SK-N-SH (cell line): ENCODE results near the gene FLYWCH1. TPM values are rescaled to one million over a fixed set of nuclear protein-coding genes. Genes with fewer than 3 reads are reported as not detected.

Experiments used
- CTCF ChIA-PET: fragments of 300-600, 350-600 bp; formaldehyde crosslinking; extraction: SDS; loops from one replicate; lab custom pipeline; 2021; lab: Yijun Ruan, JAX
- POLR2A ChIA-PET: fragments of 350-600 bp; sonication (Branson Sonifier 250); formaldehyde crosslinking; extraction: SDS; loops from one replicate; lab custom pipeline; 2020; ENCODE audit warnings: antibody characterized with exemption, inconsistent platforms; lab: Yijun Ruan, JAX
- DNase-seq: peaks from one replicate; pipeline ENCODE4 v3.0.0; 2012
- H2AFZ ChIP-seq: fragments of 200-600 bp; sonication (generic); 2 replicates; pipeline ENCODE4 v1.8.1; 2016; ENCODE audit warnings: antibody characterized with exemption, mild to moderate bottlenecking, low read depth
- H3F3A ChIP-seq: fragments of 200-600 bp; sonication (generic); replicated peaks from 2 replicates; pipeline ENCODE3; 2016; ENCODE audit warnings: antibody characterized with exemption, mild to moderate bottlenecking; ENCODE audit not compliant: insufficient read depth
- H3K27ac ChIP-seq, 2 experiments: fragments of 200-500 bp in 1 of 2; fragments of 200-600 bp in 1 of 2; sonication (Bioruptor generic) in 1 of 2; sonication (generic), shearing (Covaris generic) in 1 of 2; 2 replicates each; pipeline versions ENCODE4 v1.5.1 to v1.6.1; 2014 to 2016; ENCODE audit warnings: low read depth in 2 of 2, inconsistent platforms in 1 of 2, low read length in 1 of 2, mild to moderate bottlenecking in 1 of 2, mixed read lengths in 1 of 2
- H3K27me3 ChIP-seq: fragments of 200-600 bp; sonication (generic), shearing (Covaris generic); 2 replicates; pipeline ENCODE4 v1.6.1; 2016; ENCODE audit warnings: mixed run types; ENCODE audit not compliant: insufficient read depth
- H3K36me3 ChIP-seq, 2 experiments: fragments of 200-500 bp in 1 of 2; fragments of 200-600 bp in 1 of 2; sonication (Bioruptor generic) in 1 of 2; sonication (generic) in 1 of 2; replicated peaks in 1 of 2; 2 replicates each; pipeline versions ENCODE3 to v1.5.1; 2014 to 2016; ENCODE audit warnings: low read length in 1 of 2, mild to moderate bottlenecking in 1 of 2; ENCODE audit not compliant: insufficient read depth in 2 of 2, control insufficient read depth in 1 of 2
- H3K4me1 ChIP-seq, 2 experiments: fragments of 200-500 bp in 1 of 2; fragments of 200-600 bp in 1 of 2; sonication (Bioruptor generic) in 1 of 2; sonication (generic), shearing (Covaris generic) in 1 of 2; 2 replicates each; pipeline versions ENCODE4 v1.5.1 to v1.6.1; 2014 to 2016; ENCODE audit warnings: low read depth in 1 of 2, low read length in 1 of 2, mixed run types in 1 of 2; ENCODE audit not compliant: insufficient read depth in 2 of 2, control insufficient read depth in 1 of 2
- H3K4me2 ChIP-seq: fragments of 200-600 bp; sonication (generic), shearing (Covaris generic); 2 replicates; pipeline ENCODE4 v1.6.1; 2017; ENCODE audit warnings: mixed run types
- H3K4me3 ChIP-seq, 2 experiments: fragments of 200-500 bp in 1 of 2; fragments of 200-600 bp in 1 of 2; sonication (Bioruptor generic) in 1 of 2; sonication (generic), shearing (Covaris generic) in 1 of 2; 2 replicates each; pipeline versions ENCODE4 v1.5.1 to v1.8.1; 2014 to 2016; ENCODE audit warnings: low read depth in 2 of 2, inconsistent platforms in 1 of 2, low read length in 1 of 2, mild to moderate bottlenecking in 1 of 2, mixed read lengths in 1 of 2, moderate library complexity in 1 of 2
- H3K79me2 ChIP-seq: fragments of 200-600 bp; sonication (generic); 2 replicates; pipeline ENCODE4 v1.8.1; 2017; ENCODE audit warnings: mild to moderate bottlenecking; ENCODE audit not compliant: insufficient read depth
- H3K9ac ChIP-seq: fragments of 200-600 bp; sonication (generic); 2 replicates; pipeline ENCODE4 v1.6.1; 2017; ENCODE audit warnings: mixed run types
- H3K9me2 ChIP-seq: fragments of 200-600 bp; sonication (generic); 2 replicates; pipeline ENCODE4 v1.6.1; 2017; ENCODE audit warnings: mixed run types
- H3K9me3 ChIP-seq: fragments of 200-600 bp; sonication (generic); 2 replicates; pipeline ENCODE4 v1.6.1; 2017; ENCODE audit warnings: mixed run types, mild to moderate bottlenecking, moderate library complexity
- H4K20me1 ChIP-seq: fragments of 200-600 bp; sonication (generic); 2 replicates; pipeline ENCODE4 v1.6.1; 2017; ENCODE audit warnings: mild to moderate bottlenecking, mixed run types; ENCODE audit not compliant: insufficient read depth
- CHD2 ChIP-seq: fragments of 150-350 bp; IDR thresholded peaks from 2 replicates; pipeline ENCODE4 v1.6.1; 2018; ENCODE audit warnings: low read length; ENCODE audit not compliant: partially characterized antibody
- CTCF ChIP-seq: fragments of 200-600 bp; sonication (generic); IDR thresholded peaks from 2 replicates; pipeline ENCODE4 v1.6.1; 2017; ENCODE audit warnings: antibody characterized with exemption, mild to moderate bottlenecking, moderate library complexity
- ELF1 ChIP-seq: IDR thresholded peaks from 2 replicates; pipeline ENCODE4 v1.4.0; 2012
- EZH2phosphoT487 ChIP-seq: fragments of 200-600 bp; sonication (generic); IDR thresholded peaks from 2 replicates; pipeline ENCODE4 v1.6.1; 2017; ENCODE audit warnings: low read depth, mixed run types, mild to moderate bottlenecking, antibody characterized with exemption, moderate library complexity, borderline replicate concordance
- FOSL2 ChIP-seq: IDR thresholded peaks from 2 replicates; pipeline ENCODE4 v1.4.0; 2012; ENCODE audit warnings: low read depth, mild to moderate bottlenecking, moderate library complexity, borderline replicate concordance
- FOXJ3 ChIP-seq: sonication (generic); formaldehyde crosslinking; IDR thresholded peaks from 2 replicates; pipeline ENCODE4 v1.5.1; 2020; ENCODE audit warnings: mild to moderate bottlenecking, missing genetic modification reagents
- FOXM1 ChIP-seq: IDR thresholded peaks from 2 replicates; pipeline ENCODE4 v1.4.0; 2012; ENCODE audit warnings: low read depth, mild to moderate bottlenecking
- IRF3 ChIP-seq: fragments of 150-350 bp; IDR thresholded peaks from 2 replicates; pipeline ENCODE4 v1.6.1; 2016; ENCODE audit warnings: mild to moderate bottlenecking, low read depth, low read length
- MXI1 ChIP-seq: IDR thresholded peaks from 2 replicates; pipeline ENCODE4 v1.6.1; 2012; ENCODE audit warnings: mild to moderate bottlenecking, low read depth, low read length, improper control_type of control experiment
- NFIC ChIP-seq: IDR thresholded peaks from 2 replicates; pipeline ENCODE4 v1.4.0; 2012; ENCODE audit warnings: borderline replicate concordance
- PBX3 ChIP-seq: IDR thresholded peaks from 2 replicates; pipeline ENCODE4; 2012
- POLR2AphosphoS5 ChIP-seq: IDR thresholded peaks from 2 replicates; pipeline ENCODE4 v1.6.1; 2012; ENCODE audit warnings: low read depth, low read length
- RFX5 ChIP-seq: IDR thresholded peaks from 2 replicates; pipeline ENCODE4 v1.6.1; 2012; ENCODE audit warnings: mild to moderate bottlenecking, improper control_type of control experiment, low read length
- SMC3 ChIP-seq: IDR thresholded peaks from 2 replicates; pipeline ENCODE4 v1.6.1; 2012; ENCODE audit warnings: low read depth, low read length, improper control_type of control experiment
- USF1 ChIP-seq: IDR thresholded peaks from 2 replicates; pipeline ENCODE4 v1.4.0; 2012; ENCODE audit warnings: low read depth, borderline replicate concordance
- USF2 ChIP-seq: fragments of 150-350 bp; IDR thresholded peaks from 2 replicates; pipeline ENCODE4 v1.6.1; 2017; ENCODE audit warnings: antibody characterized with exemption, low read length, low read depth, borderline replicate concordance
- YY1 ChIP-seq: IDR thresholded peaks from 2 replicates; pipeline ENCODE4 v1.4.0; 2012; ENCODE audit warnings: low read depth, mild to moderate bottlenecking
- ZBTB33 ChIP-seq: IDR thresholded peaks from 2 replicates; pipeline ENCODE4 v1.4.0; 2012; ENCODE audit warnings: low read depth, borderline replicate concordance
- WGBS: methylation state at CpG from one replicate; pipeline ENCODE4 v1.1.6; 2017; ENCODE audit warnings: low lambda C conversion rate; 5-methylcytosine and 5-hydroxymethylcytosine counted together
- polyA plus RNA-seq, 3 experiments: library from polyadenylated mRNA; depleted of rRNA; stranded (reverse); fragments of >200 nt; gene quantifications; 2 replicates each; pipeline ENCODE4 v1.2.3, GENCODE V29; 2012

The FLYWCH1 gene
- polyA plus RNA-seq, 1 of the 3 experiments (the other 2 are of a cell fraction), result 30.1 TPM

- Histone ChIP-seq H3K9me2 (no peaks in the 10 kb centered on the region), H3K4me3 (no peak overlapping the region), H3K9me3 (no peaks in the 10 kb centered on the region), H3K27ac (no peak overlapping the region), H3K4me1 (peaks cover 0 to 34% of the 10 kb centered on the region in 2 experiments; a peak in 1 of 4 replicates), H3F3A (peaks cover 8% of the 10 kb centered on the region), H3K27me3 (no peaks in the 10 kb centered on the region), H3K36me3 (no peaks in the 10 kb centered on the region), H3K4me2 (no peak overlapping the region), H3K79me2 (peaks cover 13% of the 10 kb centered on the region; the same call in 1 of the 2 replicates), H3K9ac (no peak overlapping the region), H2AFZ (no peak overlapping the region), H4K20me1 (peaks cover 28% of the 10 kb centered on the region; the same call in 1 of the 2 replicates)
- DNase-seq, result no peak
- no peak for TF ChIP-seq POLR2AphosphoS5
- no peak for TF ChIP-seq EZH2phosphoT487
- TF ChIP-seq IRF3, result no peak
- TF ChIP-seq PBX3, result no peak
- no peak for TF ChIP-seq CHD2
- no peak for TF ChIP-seq MXI1
- no peak for TF ChIP-seq CTCF
- TF ChIP-seq RFX5, result no peak
- TF ChIP-seq ZBTB33, result no peak
- TF ChIP-seq FOXJ3, result no peak
- TF ChIP-seq NFIC, result no peak
- no peak for TF ChIP-seq FOSL2
- no peak for TF ChIP-seq ELF1
- no peak for TF ChIP-seq USF2
- no peak for TF ChIP-seq FOXM1
- no peak for TF ChIP-seq USF1
- TF ChIP-seq SMC3, result no peak
- no peak for TF ChIP-seq YY1
- WGBS, result 94% methylated on average over 7 of the region's 28 CpGs
- ChIA-PET CTCF (interaction anchor here (0.8 to 1.6 kb wide), 4 partner anchors 11 to 58 kb away, joined by 3 to 6 read pairs (median 3); partner anchors contain the start of gene KREMEN2), POLR2A (no interaction called here)
These were observed 63.5 kb downstream of the FLYWCH1 start for GRCh38 chr16:2975161-2975795.
